Body of pancreas (tissue), 4 donors: Measurements from ENCODE around the gene BTBD9.

Experiments used
- POLR2A ChIP-seq, 3 donors: fragments of 450-650 bp; IDR thresholded peaks; one replicate each; pipeline ENCODE4 v1.6.1; 2016; ENCODE audit warnings: antibody characterized with exemption in 3 of 3, mild to moderate bottlenecking in 2 of 3
- TF ChIP-seq, protein P1 (sequence below), 7 experiments: fragments of 450-650 bp in 4 of 7; fragments of 200-600 bp in 3 of 7; sonication (generic) in 3 of 7; IDR thresholded peaks; one replicate each; pipeline ENCODE4 v1.5.1; 2016 to 2019; ENCODE audit warnings: antibody characterized with exemption in 7 of 7

DNA sequence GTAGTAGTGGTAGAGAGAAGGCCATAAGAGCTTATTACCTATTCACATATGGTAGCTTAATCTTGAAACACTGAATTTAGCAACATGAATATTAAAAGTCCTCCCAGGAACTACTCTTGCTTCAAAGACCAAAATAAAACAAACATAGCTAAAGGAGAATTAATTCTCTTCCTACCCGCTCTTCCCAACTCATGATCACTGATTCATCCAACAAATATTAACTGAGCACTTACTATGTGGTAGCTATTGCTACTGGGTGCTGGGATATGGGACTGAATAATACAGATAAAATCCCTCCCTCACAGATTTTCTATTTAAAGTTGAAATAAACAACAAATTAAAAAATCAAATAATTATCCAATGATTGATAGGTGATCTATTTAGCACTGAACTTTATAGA is 287.1 kb downstream of the BTBD9 start:
- TF ChIP-seq, protein P1, sequence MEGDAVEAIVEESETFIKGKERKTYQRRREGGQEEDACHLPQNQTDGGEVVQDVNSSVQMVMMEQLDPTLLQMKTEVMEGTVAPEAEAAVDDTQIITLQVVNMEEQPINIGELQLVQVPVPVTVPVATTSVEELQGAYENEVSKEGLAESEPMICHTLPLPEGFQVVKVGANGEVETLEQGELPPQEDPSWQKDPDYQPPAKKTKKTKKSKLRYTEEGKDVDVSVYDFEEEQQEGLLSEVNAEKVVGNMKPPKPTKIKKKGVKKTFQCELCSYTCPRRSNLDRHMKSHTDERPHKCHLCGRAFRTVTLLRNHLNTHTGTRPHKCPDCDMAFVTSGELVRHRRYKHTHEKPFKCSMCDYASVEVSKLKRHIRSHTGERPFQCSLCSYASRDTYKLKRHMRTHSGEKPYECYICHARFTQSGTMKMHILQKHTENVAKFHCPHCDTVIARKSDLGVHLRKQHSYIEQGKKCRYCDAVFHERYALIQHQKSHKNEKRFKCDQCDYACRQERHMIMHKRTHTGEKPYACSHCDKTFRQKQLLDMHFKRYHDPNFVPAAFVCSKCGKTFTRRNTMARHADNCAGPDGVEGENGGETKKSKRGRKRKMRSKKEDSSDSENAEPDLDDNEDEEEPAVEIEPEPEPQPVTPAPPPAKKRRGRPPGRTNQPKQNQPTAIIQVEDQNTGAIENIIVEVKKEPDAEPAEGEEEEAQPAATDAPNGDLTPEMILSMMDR (IDR thresholded peaks at IDR 0.05): no peak
- TF ChIP-seq POLR2A (IDR thresholded peaks at IDR 0.05): no peak
